Epithelial cell of esophagus (primary cell): ENCODE measurements around the gene SDF4.
"Not testable (repeated sequence)": the region's sequence is repeated elsewhere in the genome, so short reads cannot be mapped to it uniquely, and the experiment has no call there.

Experiments used
- DNase-seq: peaks from one replicate; pipeline ENCODE4 v3.0.0; 2010; ENCODE audit warnings: low read depth
- H3K4me3 ChIP-seq: 2 replicates; pipeline ENCODE4 v1.5.1; 2011; ENCODE audit warnings: mild to moderate bottlenecking, low read length, control low read depth
- TF ChIP-seq, protein P1 (sequence below): IDR thresholded peaks from 2 replicates; pipeline ENCODE4 v1.5.1; 2011; ENCODE audit warnings: low read depth, mild to moderate bottlenecking, low read length, control low read depth, inconsistent platforms; ENCODE audit not compliant: insufficient read depth; ENCODE audit errors: missing control alignments

SDF4 gene

DNA sequence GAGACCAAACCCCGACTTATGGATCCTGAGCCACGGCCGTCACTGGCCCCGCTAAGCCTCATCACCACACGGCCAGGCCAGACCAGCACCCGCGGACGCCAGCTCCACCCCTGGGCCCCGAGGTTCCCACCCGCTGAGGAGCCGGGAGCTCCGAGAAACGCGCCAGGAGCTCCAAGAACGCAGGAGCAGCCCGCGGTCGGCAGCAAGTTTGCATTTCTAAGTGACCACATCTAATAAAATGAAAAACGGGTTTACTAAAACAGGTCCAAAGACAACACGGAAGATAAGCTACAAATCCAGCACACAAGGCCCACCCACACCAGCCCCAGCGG lies 22.8 kb upstream of the SDF4 start:
- no peak for DNase-seq
- TF ChIP-seq, protein P1, sequence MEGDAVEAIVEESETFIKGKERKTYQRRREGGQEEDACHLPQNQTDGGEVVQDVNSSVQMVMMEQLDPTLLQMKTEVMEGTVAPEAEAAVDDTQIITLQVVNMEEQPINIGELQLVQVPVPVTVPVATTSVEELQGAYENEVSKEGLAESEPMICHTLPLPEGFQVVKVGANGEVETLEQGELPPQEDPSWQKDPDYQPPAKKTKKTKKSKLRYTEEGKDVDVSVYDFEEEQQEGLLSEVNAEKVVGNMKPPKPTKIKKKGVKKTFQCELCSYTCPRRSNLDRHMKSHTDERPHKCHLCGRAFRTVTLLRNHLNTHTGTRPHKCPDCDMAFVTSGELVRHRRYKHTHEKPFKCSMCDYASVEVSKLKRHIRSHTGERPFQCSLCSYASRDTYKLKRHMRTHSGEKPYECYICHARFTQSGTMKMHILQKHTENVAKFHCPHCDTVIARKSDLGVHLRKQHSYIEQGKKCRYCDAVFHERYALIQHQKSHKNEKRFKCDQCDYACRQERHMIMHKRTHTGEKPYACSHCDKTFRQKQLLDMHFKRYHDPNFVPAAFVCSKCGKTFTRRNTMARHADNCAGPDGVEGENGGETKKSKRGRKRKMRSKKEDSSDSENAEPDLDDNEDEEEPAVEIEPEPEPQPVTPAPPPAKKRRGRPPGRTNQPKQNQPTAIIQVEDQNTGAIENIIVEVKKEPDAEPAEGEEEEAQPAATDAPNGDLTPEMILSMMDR = no peak
- H3K4me3 ChIP-seq = no peak overlapping the region

GRCh38 chr1:1253972-1254666 lies 22.3 kb upstream of the SDF4 start:
- H3K4me3 ChIP-seq = no peak overlapping the region
- DNase-seq = no peak
- TF ChIP-seq, protein P1 = no peak

GRCh38 chr1:1253314-1253713 lies 21.5 kb upstream of the SDF4 start:
- TF ChIP-seq, protein P1 = no peak
- DNase-seq = no peak
- no peak overlapping the region for H3K4me3 ChIP-seq

DNA sequence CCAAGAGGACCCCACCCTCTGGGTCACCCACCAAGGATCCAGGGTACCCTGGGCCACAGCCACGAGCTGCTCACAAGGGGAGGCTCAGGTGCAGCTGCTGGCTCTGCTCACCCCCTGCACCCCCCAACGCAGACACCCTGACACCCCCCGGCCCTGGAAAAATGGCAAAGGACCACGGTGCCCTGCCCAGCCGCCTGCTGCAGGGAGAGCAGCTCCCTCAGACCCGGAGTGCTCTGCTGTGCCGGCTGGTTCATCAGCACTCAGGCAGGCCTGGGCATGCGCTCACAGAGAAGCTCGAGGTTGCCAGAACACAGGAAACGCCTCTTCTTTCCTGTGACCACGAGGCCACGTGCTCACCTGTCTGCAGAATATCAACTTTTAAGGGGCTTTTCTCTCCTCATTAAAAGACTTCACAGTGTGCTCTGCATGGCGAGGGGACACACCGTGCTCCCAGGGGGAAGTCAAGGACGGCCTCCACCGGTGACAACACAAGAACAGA lies 19.0 kb upstream of the SDF4 start:
- H3K4me3 ChIP-seq = no peak overlapping the region
- DNase-seq = peak; percentile 93

DNA sequence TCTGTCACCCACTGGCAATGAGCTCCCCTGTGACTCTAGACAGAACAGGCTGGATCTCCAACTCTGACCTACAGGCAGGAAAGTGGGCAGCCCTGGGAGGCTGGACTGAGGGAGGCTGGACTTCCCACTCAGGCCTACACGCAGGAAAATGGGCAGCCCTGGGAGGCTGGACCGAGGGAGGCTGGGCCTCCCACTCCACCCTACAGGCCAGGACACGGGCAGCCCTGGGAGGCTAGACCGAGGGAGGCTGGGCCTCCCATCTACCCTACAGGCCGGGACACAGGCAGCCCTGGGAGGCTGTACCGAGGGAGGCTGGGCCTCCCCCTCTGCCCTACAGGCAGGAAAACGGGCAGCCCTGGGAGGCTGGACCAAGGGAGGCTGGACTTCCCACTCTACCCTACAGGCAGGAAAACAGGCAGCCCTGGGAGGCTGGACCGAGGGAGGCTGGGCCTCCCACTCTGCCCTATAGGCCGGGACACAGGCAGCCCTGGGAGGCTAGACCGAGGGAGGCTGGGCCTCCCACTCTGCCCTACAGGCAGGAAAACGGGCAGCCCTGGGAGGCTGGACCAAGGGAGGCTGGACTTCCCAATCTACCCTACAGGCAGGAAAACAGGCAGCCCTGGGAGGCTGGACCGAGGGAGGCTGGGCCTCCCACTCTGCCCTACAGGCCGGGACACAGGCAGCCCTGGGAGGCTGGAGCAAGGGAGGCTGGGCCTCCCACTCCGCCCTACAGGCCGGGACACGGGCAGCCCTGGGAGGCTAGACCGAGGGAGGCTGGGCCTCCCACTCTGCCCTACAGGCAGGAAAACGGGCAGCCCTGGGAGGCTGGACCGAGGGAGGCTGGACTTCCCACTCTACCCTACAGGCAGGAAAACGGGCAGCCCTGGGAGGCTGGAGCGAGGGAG lies 16.5 kb upstream of the SDF4 start:
- not testable (repeated sequence) for H3K4me3 ChIP-seq, DNase-seq

More for the DNA sequence above, 19.0 kb upstream of the SDF4 start:
- TF ChIP-seq, protein P1 = no peak

GRCh38 chr1:1247341-1247913 lies 15.6 kb upstream of the SDF4 start:
- no peak overlapping the region for H3K4me3 ChIP-seq
- DNase-seq = no peak
- TF ChIP-seq, protein P1 = no peak
